ENCODE data around the gene GLO1. TPM values are rescaled to one million over a fixed set of nuclear protein-coding genes. Genes with fewer than 3 reads are reported as not detected.

Gene GLO1
- total and polyA plus RNA-seq, 9 of the 15 experiments (the other 6 are each of a cell fraction or from before 2014, with no cell fraction given): 155 to 331 (median 203) TPM

DNA sequence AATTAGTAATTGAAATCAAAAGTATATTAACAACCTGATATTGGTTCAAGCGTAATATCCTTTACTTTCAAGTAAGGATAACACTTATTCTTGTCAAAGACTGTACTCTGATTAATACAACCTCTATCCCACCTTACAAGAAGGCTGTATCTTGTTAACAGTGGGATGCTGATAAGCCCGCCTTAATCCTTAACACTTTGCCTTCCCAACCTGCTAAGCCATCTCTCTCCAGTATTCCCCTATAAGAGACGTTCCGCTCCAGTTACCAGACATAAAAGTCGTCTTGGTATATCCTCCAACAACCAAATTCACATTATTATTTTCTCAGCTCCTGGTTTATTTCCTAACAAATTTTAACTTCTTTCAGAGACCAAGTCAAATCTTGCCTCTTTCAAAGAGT is 65.2 kb downstream of the GLO1 start:
- BruUV-seq (replicated peaks): no TSS peak
- H3K9me3 ChIP-seq (replicated peaks; ENCODE audit: control insufficient read depth, insufficient read depth, low read depth, low read length): no peaks in the 10 kb centered on the region
- no peaks in the 10 kb centered on the region for H3K36me3 ChIP-seq (ENCODE audit: control insufficient read depth, insufficient read depth, low read length)
- intact Hi-C loops (cut with micrococcal nuclease): no loop called here
- H3K27me3 ChIP-seq (ENCODE audit: control insufficient read depth in 2 of 2, insufficient read depth in 2 of 2, low read length in 2 of 2): peaks cover 14% of the 10 kb centered on the region in 2 experiments; a peak in 4 of 5 replicates
- no peak overlapping the region for H3K9ac ChIP-seq (ENCODE audit: insufficient read depth in 1 of 2, low read depth in 2 of 2, low read length in 2 of 2)
- H3K4me2 ChIP-seq (ENCODE audit: insufficient read depth, low read length): no peak overlapping the region
- no peaks in the 10 kb centered on the region for H4K20me1 ChIP-seq (replicated peaks; ENCODE audit: control insufficient read depth, insufficient read depth, low read length)
- no peaks in the 10 kb centered on the region for H3K79me2 ChIP-seq (ENCODE audit: control insufficient read depth, insufficient read depth, low read length)
- TF ChIP-seq TRIM28 (IDR thresholded peaks at IDR 0.05) (no peak), ZNF511 (CRISPR knock-in tag; IDR thresholded peaks at IDR 0.05) (no peak)
- H3K4me1 ChIP-seq (replicated peaks in 1 of 2; ENCODE audit: control insufficient read depth in 2 of 2, insufficient read depth in 2 of 2, low read length in 2 of 2): peaks cover 8 to 12% of the 10 kb centered on the region in 2 experiments; a peak in 3 of 5 replicates
- no peak overlapping the region for H3K4me3 ChIP-seq
- no peak overlapping the region for H3K27ac ChIP-seq (ENCODE audit: extremely low read depth, low read depth, low read length)
- H2AFZ ChIP-seq (ENCODE audit: low read depth, low read length): no peak overlapping the region
- 20% methylated on average over 5 of the region's 5 CpGs for WGBS (ENCODE audit: insufficient coverage, low coverage, missing lambda C conversion rate)
- ChIA-PET CTCF (ENCODE audit: low intra/inter-chr PET ratio) (no interaction called here), POLR2A (no interaction called here)
- in situ Hi-C loops (cut with MboI): no loop called here
- ATAC-seq: no peak
- no peak for FAIRE-seq
- H3K9me1 ChIP-seq (ENCODE audit: control insufficient read depth, insufficient read depth, low read length): no peaks in the 10 kb centered on the region
- DNase-seq (ENCODE audit: extremely low read depth in 1 of 4, low spot score in 3 of 4): no peak

- no peak for ATAC-seq
- Histone ChIP-seq H3K4me2 (ENCODE audit: insufficient read depth, low read length) (no peak overlapping the region), H3K4me3 (no peak overlapping the region), H4K20me1 (replicated peaks; ENCODE audit: control insufficient read depth, insufficient read depth, low read length) (no peaks in the 10 kb centered on the region), H3K9me3 (replicated peaks; ENCODE audit: control insufficient read depth, insufficient read depth, low read depth, low read length) (no peaks in the 10 kb centered on the region), H3K27ac (ENCODE audit: extremely low read depth, low read depth, low read length) (no peak overlapping the region), H2AFZ (ENCODE audit: low read depth, low read length) (no peak overlapping the region), H3K79me2 (ENCODE audit: control insufficient read depth, insufficient read depth, low read length) (no peaks in the 10 kb centered on the region), H3K27me3 (ENCODE audit: control insufficient read depth in 2 of 2, insufficient read depth in 2 of 2, low read length in 2 of 2) (peaks cover 11 to 18% of the 10 kb centered on the region in 2 experiments; a peak in 3 of 5 replicates), H3K9ac (ENCODE audit: insufficient read depth in 1 of 2, low read depth in 2 of 2, low read length in 2 of 2) (no peak overlapping the region), H3K4me1 (replicated peaks in 1 of 2; ENCODE audit: control insufficient read depth in 2 of 2, insufficient read depth in 2 of 2, low read length in 2 of 2) (peaks cover 8 to 12% of the 10 kb centered on the region in 2 experiments; a peak in 3 of 5 replicates), H3K36me3 (ENCODE audit: control insufficient read depth, insufficient read depth, low read length) (no peaks in the 10 kb centered on the region), H3K9me1 (ENCODE audit: control insufficient read depth, insufficient read depth, low read length) (no peaks in the 10 kb centered on the region)
- no peak for FAIRE-seq
- no peak for DNase-seq (ENCODE audit: extremely low read depth in 1 of 4, low spot score in 3 of 4)
- BruUV-seq (replicated peaks): no TSS peak
- in situ Hi-C loops (cut with MboI): no loop called here
- intact Hi-C loops (cut with micrococcal nuclease): no loop called here
- ChIA-PET CTCF (ENCODE audit: low intra/inter-chr PET ratio) (no interaction called here), POLR2A (no interaction called here)
- TF ChIP-seq RFX5 (IDR thresholded peaks at IDR 0.05; ENCODE audit: low read depth, low read length): no peak
- no peak for TF ChIP-seq RBM15 (IDR thresholded peaks at IDR 0.05; ENCODE audit: insufficient read depth, low read length)
- TF ChIP-seq ZNF124 (CRISPR knock-in tag; IDR thresholded peaks at IDR 0.05): no peak
- TF ChIP-seq HDGF (IDR thresholded peaks at IDR 0.05): no peak
- TF ChIP-seq NELFE (IDR thresholded peaks at IDR 0.05; ENCODE audit: insufficient read depth, insufficient read length): no peak
- no peak for TF ChIP-seq ZNF143 (CRISPR knock-in tag; IDR thresholded peaks at IDR 0.05)
- 0% methylated on average over 1 of the region's 1 CpG for WGBS (ENCODE audit: insufficient coverage, low coverage, missing lambda C conversion rate)
Observed at GRCh38 chr6:38636027-38636426, 66.9 kb downstream of the GLO1 start.
